HG03342 (cell line): ENCODE results near the gene SLC35E1.
"Not testable (repeated sequence)": the region's sequence is repeated elsewhere in the genome, so short reads cannot be mapped to it uniquely, and the experiment has no call there.

Experiments used
- ATAC-seq: cut with Tn5 transposase; IDR thresholded peaks from one replicate; pipeline ENCODE4 v1.9.1; 2021; ENCODE audit warnings: mild to moderate bottlenecking, moderate library complexity; ENCODE audit not compliant: unreplicated experiment

Gene SLC35E1

DNA sequence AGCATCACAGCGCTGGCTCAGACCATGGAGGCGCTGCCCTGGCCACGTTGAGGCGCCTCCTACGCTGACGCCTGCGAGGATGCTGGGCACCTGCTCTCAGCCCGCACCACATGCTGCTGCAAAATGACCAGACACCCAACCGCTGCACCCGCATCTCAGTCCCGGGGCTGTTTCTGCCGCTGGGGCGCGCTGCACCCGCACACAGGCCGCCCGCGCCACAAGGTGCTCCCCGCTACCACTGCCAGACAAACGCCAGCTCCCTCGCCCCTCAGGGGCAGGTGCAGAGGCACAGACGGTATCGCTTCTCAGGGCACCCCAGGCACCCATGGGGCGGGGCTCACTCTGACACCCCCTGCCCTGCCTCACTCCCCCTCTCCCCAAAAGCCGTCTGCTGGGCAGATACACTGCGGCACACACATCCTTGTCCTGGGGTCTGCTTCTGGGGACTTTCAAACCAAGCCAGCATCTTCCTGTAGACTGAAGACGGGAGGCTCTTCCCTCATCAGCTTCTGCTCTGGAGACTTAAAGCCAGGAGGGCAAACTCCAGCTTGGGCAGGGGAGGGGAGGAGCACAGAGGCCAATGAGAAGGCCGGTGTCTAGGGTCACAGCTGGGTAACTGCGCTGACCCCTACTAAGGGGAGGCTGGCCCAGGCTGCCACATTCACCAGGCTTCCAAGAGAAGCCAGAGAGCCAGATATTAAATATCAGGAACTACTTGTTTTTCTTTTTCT is 46.3 kb downstream of the SLC35E1 start:
- no peak for ATAC-seq

DNA sequence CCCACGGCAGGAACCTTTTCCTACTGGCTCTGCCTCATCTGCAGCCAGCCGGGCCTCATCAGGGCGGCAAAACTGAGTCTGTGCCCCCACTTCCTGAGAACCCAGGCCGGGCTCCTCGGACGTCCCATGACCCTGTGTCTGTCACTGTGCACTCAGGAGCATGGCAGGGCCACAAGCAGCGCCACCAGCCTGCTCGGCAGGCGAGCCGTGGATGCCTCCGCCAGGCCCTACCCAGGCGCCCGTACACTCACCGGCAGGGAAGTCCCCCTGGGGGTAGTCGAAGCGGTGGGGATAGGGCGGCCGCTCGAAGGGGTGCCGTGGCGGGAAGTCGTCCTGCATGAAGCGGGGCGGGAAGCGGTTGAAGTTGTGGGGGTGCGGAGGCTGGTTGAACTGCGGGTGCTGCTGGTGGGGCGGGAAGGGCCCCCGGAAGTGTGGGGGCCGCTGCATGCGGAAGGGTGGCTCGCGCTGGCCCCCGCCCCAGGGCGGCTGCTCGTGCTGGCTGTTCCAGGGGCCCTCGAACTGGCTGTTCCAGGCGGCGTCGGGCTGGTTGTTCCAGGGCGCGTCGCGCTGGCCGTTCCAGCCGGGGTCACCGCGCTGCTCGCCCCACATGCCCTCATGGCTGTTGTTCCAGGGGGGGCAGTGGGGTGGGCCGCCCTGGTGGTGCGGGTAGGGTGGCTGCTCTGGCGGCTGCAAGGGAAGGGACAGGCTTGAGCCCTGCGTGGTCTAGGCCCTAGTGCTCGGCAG is 47.1 kb downstream of the SLC35E1 start:
- ATAC-seq = no peak

DNA sequence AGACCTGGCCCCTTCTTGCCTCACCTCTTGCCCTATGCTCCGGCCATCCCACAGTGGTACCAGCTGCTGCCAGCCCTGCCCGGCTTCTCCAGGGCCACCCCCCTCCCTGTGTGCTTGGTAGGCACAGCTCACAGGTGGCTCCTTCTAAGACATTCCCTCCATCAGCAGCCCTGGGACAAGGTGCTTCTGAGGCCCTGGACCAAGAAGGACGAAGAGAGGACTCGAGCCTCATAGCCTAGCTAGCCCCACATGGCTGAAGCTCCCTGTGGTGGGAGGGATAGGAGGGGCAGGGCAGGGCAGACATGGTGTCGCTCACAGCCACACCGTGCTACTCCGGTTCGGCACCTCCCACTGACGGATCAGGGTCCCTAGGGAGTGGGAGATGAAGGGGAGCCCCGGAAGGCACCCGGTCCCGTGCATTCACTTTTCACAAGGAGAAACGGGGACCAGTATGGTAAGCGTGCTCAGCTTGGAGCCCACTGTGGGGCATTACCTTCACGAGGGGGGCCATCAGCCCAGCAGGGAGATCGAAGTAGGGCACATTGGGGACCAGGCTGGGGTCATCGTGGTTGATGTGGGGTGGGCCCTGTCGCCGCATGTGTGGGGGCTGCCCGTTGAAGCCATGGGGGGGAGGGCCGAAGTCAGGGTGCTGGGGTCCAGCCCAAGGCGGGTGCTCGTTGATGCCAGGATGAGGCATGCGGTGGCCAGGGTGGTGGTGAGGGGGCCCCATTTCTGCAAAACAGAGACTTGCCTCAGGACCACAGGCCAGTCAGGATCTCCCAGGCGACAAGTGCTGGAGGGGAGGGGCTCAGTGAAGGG is 49.4 kb downstream of the SLC35E1 start:
- ATAC-seq = no peak

DNA sequence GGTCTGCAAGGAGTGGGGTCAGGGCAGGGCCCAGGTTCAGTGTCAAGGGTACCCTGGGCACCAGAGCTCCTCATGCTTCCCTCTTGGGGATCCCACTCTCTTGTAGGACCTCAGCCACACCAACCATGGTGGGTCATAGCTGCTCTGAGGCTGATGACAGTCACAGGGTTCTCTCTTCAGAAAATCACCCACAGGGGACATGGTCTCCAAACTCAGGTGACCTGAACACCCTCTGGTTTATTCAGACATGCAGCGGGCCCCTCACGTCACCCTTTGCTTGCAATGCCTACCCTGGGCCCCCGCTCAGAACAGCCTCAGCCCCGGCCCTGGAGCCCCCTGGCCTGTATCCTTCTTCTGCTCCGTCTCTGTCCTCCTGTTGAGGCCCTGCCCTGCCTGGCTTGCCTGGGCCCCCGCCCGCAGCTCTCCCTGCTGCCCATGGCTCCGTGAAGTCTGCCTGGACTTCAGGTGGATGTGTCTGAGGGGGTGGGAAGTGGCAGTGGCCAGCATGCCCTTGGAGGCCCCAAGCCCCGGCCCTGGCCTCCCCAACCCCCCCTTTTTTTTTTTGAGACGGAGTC is 50.4 kb downstream of the SLC35E1 start:
- ATAC-seq = no peak

DNA sequence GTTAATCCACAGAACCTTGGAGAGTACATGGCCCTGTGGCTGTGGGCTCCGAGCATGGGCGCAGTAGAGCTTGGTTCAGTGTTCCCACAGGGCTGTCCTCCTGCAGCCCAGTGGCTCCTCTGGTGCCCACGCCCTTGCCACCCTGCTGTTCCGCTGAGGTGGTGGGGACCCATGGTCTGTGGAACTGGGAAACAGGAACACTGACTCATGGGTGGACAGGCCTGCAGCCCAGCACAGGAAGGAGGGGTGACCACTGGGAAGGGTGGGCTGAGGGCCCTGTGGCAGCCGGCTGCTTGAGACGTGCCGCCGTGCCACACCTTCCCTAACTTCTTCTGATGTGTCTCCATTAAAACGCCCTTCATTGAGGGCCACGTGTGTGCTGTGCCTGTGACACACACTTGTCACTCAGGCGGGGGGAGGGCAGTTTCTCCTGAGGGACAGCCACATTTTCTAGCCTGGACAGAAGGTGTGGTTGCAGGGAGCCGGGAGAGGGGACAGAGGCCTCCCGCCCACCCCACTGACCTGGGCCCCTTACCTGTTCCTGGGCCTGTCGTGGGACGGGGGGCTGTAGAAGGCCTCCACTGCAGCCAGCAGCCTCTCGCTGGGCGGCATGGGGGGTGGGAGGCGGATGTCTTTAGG is 51.1 kb downstream of the SLC35E1 start:
- ATAC-seq = no peak

DNA sequence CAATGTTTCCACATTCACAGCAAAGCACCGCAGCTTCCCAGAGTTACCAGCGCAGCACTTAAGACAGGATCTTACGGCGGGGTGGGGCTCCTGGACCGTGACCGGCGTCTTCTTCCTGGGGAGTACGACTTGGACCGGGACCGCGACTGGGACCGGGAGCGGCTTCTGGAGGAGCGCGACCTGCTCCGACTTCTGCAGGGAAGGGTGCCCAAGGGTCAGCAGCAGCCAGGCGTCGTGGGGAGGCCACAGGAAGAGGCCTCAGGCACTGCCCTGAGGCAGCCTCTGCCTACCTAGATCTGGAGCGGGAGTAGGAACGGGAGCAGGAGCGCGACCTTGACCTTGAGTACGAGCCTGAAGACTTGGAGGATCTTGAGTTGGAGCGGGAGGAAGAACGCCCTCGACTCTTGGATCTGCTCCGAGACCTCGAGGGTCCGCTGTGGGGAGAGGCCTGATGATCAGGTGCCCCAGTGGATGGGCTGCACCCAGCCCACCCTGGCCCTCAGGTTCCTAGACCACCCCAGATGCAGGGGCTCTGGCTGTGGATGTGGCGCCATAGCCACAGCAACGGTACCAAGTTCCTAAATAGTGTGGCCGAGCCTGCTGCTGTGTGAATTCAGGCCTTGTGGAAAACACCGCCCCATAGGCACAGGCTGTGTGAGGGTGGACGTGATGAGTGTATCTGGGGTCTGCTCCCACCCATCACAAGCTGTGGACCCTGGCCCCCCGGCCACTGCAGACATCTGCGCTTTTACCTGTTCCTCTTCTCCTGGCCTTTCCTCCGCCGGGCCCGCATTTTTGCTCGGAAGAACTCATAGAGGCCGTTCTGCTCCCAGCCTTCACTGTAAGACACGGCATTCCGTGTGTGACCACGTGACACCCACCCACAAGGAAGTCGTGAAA is 51.9 kb downstream of the SLC35E1 start:
- ATAC-seq = no peak

DNA sequence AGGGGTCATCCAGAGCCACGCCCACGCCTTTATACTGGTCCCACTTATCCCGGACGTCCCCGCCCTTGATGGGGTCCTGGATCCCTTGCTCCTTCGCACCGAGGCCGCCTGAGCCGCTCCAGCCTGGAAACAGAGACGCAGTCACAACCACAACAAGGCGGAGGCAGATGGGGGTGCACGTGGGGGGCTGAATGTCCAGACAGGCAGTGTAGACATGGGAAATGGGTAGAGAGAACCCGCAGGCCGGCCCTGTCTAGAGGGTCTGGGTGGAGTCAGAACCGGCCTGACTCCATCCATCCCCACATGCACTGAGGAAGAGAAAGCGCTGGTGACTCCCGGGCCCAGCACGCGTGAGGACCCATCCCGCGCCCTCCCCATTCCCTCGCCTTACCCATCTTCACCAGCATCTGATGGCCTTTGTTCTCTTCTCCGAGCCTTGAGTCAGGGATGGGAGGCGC is 53.0 kb downstream of the SLC35E1 start:
- no peak for ATAC-seq

DNA sequence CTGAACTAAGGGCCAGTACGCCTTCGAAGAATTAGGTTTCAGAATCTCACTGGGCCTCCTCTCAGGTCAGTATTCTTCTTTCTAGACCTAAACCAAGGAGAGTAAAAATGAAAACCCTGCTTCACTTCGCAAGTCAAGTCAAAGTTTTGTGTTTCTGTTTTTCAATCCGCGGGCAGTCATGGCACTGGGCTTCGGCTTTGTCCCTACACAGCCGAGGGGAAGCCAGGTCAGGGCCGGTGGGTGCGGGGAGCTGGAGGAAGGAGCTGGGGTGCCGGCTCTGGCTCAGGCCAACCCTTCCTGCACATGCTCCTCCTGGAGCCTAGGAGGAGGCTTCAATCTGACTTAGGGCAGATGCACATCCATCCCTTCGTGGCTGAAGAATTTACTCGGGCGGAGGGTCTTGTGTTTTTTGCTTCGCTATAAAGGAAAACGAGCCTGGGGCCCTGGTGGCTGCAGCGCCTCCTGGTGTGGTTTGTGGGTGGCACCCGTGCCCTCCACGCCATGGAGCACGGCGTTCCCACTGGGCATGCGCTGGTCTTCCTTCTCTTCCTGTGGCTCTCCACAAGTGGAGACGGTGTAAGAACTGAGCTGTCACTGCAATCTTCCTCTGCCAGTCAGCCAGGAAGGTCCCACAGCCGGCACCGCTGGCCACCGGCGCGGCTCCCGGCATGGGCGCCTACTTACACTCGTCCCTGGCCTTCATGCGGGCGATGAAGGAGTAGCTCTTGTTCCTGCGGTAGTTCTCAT is 53.6 kb downstream of the SLC35E1 start:
- no peak for ATAC-seq

DNA sequence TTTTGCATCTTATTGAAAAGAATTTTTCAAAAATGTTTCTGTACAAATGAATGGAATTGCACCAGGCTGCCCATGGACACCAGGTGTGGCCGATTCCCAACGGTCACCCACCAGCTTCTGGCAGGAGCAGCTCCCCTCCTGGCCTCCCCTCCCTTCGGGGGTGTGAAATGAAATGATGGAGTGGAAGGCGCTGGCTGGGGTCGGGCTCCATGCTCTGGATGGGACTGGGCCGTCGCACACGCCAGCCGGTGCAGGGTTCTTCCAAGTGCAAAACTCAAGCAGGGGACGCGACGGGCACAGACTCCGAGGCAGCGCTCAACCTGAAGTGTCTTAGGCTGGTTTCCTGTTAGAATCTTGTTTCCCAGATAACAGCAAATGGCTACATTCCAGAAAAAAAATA is 54.2 kb downstream of the SLC35E1 start:
- ATAC-seq = no peak

DNA sequence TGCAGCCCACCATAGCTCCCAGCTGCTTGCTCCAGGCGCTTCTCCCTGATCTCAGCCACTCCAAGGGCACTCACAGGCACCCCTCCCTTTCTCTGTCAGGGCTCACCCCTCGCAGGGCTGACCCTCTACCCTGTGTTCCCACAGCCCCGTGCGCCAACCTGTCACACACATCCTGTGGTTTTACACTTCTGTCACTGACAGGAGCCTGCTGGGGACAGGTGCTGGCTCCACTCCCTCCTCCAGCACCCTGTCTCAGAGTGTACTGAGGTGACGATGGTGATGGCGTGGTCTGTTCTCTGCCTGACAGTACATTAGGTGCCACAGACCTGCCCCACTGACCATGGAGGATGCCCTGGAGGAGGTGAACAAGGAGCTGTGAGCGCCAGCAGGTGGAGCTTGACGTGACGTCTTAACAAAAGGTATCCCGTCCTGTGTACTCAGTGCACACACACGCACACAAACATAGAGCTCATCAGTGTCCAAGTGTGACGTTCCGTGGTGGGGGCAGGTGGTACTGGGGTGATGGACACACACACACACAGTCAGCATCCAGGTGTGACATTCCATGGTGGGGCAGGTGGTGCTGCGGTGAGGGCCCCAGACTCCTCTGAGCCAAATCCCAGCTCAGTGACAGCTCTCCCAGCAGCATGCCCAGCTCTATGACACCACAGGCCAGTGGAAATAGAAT is 55.1 kb downstream of the SLC35E1 start:
- ATAC-seq = no peak

DNA sequence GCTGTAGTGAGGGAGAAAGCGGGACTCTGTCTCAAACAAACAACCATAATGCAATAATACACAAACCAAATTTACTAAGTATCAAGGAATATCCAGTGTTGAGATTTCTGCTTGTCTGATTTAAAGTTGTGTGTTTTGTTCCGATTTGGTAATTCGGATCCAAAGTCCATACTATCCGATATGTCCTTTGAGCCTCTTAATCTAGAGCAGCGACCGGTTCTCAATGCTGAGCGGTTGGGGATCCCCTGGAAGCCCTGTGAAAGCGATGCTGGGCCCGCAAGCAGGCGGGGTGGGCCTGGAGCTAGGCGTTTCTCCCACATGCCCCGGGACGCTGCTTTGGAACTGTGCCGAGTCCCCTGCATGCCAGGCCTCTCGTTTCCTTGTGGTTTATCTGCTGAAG is 55.8 kb downstream of the SLC35E1 start:
- ATAC-seq = no peak

DNA sequence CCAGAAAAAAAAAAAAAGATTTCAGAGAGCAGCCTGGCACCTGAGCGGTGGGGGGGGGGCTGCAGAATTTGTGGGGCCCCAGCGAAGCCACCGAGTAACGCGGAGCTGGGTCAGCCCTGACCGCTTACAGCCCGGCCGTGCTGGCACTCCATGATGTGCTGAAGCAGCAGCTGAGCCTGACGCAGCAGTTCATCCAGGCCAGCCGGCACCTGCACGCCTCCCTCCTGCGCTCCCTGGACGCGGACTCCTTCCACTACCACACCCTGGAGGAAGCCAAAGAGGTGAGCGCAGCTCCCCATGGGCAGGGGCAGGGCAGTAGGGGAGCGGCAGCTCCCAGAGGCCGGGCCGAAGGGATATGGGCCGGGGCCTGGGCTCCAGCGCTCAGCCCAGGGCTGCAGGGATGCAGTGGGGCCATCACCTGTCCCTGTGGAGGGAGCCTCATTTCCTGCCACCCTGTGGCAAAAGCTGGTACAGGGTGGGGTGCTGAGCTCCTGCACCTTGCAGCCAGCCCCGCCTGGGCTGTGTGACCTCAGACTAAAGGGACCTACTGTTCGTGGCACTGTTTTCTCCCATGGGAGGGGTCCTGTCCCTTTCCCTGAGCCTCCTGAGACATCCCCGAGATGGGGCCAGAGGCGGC is 57.7 kb downstream of the SLC35E1 start:
- no peak for ATAC-seq

DNA sequence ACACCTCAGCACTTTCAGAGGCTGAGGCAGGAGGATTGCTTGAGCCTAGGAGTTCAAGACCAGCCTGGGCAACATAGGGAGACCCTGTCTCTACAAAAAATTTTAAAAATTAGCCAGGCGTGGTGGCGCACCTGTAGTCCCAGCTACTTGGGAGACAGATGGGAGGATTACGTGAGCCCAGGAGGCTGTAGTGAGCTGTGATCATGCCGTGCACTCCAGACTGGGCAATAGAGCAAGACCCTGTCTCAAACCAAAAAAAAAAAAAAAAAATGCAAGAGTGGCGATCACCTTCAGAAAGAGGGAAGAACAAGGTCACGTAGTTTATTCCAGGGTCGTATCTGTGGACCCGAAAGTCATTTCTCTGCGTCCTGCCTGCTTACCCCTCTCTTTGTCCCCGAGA is 59.6 kb downstream of the SLC35E1 start:
- not testable (repeated sequence) for ATAC-seq

DNA sequence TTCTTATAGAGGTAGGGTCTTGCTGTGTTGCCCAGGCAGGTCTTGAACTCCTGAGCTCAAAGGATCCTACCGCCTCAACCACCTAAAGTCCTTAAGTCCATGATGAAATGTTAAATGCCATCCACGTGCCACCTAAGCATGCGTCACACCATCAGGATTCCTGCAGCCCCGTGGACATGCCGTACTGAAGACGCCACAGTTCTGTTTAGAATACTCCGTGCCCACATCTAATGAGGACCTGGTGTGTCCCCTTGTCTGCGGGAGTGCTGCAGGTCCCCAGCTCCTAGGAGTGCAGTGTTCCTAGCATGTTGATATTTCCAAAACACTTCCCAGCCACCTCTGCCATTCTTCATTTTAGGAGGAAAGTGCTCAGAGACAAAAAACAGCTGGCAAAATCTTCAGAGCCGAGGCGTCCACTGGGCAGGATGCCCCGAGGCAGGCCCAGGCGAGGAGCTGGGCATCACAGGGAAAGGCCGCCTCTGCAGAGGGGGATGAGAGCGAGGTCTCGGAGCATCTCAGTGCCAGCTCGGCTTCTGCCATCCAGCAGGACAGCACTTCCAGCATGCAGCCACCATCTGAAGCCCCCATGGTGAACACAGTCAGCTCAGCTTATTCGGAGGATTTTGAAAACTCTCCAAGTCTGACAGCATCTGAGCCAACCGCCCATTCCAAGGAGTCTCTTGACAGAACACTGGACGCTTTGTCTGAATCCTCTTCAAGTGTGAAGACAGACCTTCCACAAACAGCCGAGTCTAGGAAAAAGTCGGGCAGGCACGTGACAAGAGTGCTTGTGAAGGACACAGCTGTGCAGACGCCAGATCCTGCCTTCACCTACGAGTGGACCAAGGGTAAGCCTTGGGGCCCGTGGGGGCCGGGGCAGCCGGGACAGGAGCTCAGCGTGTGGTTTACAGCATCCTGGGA is 62.8 kb downstream of the SLC35E1 start:
- no peak for ATAC-seq

DNA sequence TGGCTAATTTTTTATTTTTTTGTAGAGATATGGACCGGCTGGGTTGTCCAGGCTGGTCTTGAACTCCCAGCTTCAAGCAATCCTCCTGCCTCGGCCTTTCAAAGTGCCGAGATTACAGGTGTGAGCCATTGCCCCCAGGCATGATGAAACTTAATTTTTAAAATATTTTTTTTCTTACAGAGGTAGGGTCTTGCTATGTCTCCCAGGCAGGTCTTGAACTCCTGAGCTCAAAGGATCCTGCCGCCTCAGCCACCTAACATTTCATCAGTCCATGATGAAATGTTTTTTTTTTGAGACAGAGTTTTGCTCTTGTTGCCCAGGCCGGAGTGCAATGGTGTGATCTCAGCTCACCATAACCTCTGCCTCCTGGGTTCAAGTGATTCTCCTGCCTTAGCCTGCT is 63.7 kb downstream of the SLC35E1 start:
- ATAC-seq = no peak

DNA sequence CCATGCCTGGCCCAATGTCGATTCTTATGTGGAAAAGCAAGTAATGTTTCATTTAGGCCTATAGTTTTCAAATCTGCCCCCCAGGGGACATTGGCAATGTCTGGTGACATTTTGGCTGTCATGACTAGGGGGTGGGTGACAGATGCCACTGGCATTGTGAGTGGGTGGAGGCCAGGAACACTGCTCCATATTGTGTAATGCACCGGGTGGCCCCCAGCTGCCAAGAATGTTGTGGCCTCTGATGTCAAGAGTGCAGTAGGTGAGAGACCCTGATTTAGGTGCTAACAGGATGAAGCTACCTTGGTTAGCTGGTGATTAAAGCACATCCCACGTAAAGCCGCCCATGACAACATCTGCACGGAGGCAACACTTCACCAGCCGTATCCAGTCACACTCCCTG is 65.3 kb downstream of the SLC35E1 start:
- no peak for ATAC-seq

DNA sequence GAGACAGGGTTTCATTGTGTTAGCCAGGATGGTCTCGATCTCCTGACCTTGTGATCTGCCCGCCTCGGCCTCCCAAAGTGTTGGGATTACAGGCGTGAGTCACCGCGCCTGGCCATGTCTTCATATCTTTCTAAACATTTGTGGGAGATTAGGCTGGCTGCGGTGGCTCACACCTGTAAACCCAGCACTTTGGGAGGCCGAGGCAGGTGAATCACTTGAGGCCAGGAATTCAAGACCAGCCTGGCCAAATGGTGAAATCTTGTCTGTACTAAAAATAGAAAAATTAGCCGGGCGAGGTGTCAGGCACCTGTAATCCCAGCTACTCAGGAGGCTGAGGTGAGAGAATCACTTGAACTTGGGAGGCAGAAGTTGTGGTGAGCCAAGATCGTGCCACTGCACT is 66.1 kb downstream of the SLC35E1 start:
- ATAC-seq = not testable (repeated sequence)
